Right lobe of liver (tissue), 4 donors: Measurements from ENCODE around the gene TBPL1.

Source experiments
- CTCF ChIP-seq, 4 donors: fragments of 200-600 bp in 3 of 4; fragments of 450-650 bp in 1 of 4; IDR thresholded peaks; one replicate each; pipeline versions ENCODE4 v1.5.1 to v1.8.0; 2016 to 2022; ENCODE audit warnings: antibody characterized with exemption in 4 of 4, mild to moderate bottlenecking in 2 of 4
- POLR2A ChIP-seq: fragments of 450-650 bp; IDR thresholded peaks from one replicate; pipeline ENCODE4 v1.6.1; 2017; ENCODE audit warnings: antibody characterized with exemption, mild to moderate bottlenecking
- donor health status: DM: no; HTN: no; CAD: no.
- donor health status: DM: no; HTN: no; CAD: no.
- donor health status: DM: no; HTN: yes; CAD: no.

GRCh38 chr6:133953634-133954415, 801 bp downstream of the TBPL1 start:
- TF ChIP-seq CTCF (IDR thresholded peaks at IDR 0.05) = no peak
- TF ChIP-seq POLR2A = no peak
